Esophagus squamous epithelium (tissue), 4 donors: Measurements from ENCODE around the gene LIPE.

Experiments used
- CTCF ChIP-seq, 6 experiments: fragments of 450-650 bp in 4 of 6; fragments of 200-600 bp in 2 of 6; sonication (generic) in 2 of 6; IDR thresholded peaks; one replicate each; pipeline ENCODE4 v1.5.1; 2016 to 2019; ENCODE audit warnings: antibody characterized with exemption in 6 of 6, mild to moderate bottlenecking in 4 of 6, moderate library complexity in 4 of 6
- POLR2A ChIP-seq, 4 donors: fragments of 450-650 bp; IDR thresholded peaks; one replicate each; pipeline ENCODE4 v1.6.1; 2017; ENCODE audit warnings: antibody characterized with exemption in 4 of 4, mild to moderate bottlenecking in 4 of 4, moderate library complexity in 3 of 4

DNA sequence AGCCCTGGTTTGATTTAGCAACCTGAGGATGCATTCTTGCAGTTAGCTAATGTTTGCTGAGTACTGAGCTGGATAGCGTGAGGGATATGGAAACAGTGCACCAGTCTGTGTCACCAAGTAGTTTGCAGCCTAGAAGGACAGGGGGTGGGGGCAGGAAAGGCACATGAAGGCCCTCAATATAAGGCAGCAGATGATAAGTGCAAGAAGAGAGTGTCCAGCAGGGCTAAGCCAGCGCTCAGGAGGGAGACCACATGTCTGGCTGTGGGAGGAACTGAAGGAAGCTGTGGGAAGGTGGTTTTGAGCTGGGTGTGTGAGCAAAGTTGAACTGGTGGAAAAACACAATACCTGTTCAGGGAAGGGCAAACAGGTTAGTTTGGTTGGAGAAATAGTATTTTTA lies 13.9 kb upstream of the LIPE start:
- TF ChIP-seq POLR2A (IDR thresholded peaks at IDR 0.05) (peak in 1 of 4 donors; percentile 22), CTCF (IDR thresholded peaks at IDR 0.05) (peak in 2 of 6 experiments; percentile 5 to 15)
